NCI-H146 treated with DMSO at 0.1 percent for 48 hours (cell line): Measurements from ENCODE around the gene TKFC.

Experiments
- DNase-seq: peaks from one replicate; lab custom pipeline; 2025; ENCODE audit not compliant: unreplicated experiment; lab: John Stamatoyannopoulos, UW

The TKFC gene

DNA sequence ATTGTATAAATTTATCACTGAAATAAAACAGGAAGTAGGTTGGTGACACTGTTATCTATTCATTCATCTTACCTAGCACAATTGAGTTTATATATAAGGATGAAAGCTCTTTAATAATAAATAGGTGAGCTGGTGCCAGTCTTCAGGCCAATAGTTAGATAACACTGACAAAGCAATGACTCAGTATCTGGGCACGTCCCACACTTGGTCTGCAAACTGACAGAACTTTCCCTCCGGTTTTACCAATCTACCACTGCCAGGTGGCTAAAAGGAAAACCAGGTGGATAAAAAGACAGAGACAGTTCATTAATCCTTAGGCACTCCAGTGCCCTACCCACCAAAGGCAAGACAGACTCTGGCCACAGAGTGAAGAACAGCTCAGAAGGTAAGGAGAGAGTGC lies 17.8 kb upstream of the TKFC start:
- no peak for DNase-seq

DNA sequence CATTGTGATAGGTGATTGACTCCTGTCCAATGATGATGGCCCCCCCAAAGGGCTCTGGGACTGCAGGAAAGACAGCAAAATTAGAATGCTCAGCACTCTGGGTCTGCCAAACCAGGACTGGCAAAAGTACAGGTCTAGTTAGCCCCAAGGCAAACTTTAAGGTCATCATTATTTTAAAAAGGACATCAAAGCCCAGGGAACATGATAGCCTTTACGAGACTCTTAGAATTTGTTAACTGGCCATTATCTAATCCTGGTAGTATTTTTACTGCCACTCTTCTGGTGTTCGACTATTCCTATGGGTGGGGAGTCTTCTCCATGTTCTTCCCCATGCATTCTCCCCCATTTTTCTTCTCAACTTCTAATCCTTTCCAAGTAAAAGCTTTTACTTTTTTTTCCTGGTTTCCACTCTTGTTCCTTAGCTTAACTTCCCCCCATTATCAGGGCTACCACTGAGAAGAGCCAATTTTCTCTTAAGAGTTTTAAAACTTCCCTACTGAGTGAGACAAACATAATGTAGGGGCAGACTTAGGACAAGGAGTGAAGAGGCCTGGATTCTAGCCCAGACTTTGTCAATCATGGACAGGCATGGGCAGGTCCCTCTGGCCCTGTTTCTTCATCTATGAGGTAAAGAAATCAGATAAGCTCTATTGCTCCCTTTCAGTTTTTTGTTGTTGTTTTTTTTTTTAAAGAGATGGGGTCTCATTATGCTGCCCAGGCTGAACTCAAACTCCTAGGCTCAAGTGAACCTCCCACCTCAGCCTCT lies 7.2 kb upstream of the TKFC start:
- DNase-seq = no peak

DNA sequence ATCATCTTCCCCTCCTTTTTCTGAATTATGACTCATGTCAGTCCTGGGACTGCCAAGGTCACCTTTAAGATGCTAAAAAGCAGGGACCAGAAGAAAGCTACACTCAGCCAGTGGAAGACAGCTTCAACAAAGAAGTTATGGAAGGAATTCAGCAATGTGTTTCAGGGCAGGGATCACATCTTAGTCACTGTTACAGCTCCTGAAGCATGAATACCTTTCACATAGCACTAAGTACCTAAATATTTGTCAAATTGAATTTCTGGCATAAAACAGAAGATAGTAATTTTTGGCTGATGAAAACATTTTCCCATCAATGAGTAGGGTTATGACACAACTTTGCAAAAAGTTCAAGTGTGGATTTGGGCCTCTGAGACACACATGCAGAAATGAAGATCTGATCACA lies 5.4 kb upstream of the TKFC start:
- no peak for DNase-seq

DNA sequence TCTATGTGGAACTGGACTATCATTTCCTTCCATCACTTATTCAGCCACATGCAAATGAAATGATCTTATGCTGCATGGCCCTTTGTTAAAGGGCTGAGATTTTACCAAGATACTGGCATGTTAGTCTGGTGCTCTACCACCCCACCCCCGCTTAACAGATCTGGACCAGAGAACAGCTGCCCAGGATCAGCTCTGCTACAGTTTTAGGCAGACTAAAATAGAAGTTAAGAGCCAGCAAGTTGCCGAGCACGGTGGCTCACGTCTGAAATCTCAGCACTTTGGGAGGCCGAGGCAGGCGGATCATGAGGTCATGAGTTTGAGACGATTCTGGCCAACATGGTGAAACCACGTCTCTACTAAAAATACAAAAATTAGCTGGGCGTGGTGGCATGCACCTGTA lies 4.7 kb upstream of the TKFC start:
- DNase-seq = no peak

DNA sequence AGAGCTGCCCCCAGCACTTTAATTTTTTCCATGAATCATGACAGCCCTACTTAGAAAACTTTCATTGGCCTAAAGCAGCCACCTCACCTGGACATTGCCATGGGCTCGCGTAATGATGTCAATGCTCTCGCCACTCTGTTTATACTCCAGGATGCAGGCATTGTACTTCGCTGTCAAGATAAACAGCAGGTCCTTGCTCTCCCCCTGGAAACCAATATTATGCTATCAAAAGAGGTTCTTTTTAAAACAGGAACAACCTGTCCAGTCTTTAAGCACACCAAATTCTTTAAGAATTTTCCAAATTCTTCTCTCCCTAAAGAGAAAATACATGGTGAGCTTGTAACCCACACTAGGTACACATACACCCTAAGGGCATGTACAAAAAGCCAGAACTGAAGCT lies 3.2 kb upstream of the TKFC start:
- no peak for DNase-seq

DNA sequence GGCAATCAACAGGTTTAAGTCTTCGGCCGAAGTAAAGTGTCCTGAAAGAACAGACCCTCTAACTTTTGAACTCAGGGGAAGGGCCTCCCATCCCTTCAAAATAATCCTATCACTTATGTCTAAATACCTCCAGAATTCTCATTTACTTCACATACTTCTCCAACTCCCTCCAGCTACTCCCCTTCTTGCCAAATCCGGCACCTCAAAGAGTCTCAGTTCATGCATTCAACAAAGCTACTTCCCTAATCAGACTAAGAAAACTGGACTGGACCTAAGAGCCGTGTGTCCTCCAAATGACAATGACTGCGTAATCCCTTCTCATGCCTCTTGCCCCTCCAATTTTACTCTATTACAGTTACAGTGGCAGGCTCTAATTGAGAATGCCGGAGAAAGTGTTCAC lies 1.4 kb upstream of the TKFC start:
- DNase-seq = no peak

- no peak for DNase-seq
Measured at GRCh38 chr11:61332281-61332796, 689 bp upstream of the TKFC start.

GRCh38 chr11:61333550-61334433 lies 764 bp downstream of the TKFC start:
- no peak for DNase-seq

DNA sequence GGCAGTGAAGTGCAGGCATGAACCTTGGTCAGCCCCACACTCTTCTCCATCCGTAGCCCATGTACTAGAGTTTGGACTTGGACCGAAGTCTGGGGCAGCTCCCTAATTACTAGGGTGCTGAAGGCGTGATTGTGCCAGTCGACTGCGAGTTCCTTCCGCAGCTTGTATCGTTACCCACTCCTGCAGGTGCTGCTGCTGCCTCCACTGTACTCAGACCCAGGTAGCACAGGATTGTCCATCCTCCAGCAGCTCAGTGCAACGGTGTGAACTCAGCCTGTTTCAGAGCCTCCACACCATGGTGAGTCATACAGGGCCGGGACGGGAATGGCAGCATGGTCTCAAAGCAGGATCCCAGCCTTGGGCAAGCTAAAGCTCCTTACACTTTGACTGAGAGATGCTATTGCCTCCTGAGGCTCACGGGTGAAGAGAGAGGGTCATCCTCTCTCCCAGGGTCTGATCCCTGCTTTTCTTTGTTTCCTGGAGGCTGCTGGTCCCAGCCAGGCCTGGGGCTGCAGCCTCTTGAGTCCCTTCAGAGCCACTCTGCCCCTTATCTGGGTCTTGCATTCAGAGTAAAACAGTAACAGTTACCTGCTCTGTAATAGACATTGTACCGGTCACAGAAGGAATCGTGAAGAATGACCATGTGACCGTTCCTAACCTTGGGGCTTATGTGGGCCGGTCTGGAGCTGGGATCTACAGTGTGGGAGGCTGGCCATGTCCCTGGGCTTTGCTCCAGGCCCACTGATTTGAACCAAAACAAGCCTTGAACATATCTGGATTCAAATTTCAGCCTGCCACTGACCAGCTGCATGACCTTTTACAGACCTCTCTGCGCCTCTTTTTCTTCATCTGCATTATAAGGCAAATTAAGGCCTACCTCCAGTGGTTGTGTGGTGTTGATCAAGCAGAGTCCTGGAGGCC lies 1.7 kb downstream of the TKFC start:
- DNase-seq = no peak

GRCh38 chr11:61335355-61335710 lies 2.3 kb downstream of the TKFC start:
- no peak for DNase-seq

GRCh38 chr11:61336171-61336935 lies 3.3 kb downstream of the TKFC start:
- peak; percentile 48 for DNase-seq

GRCh38 chr11:61337706-61338470 lies 4.9 kb downstream of the TKFC start:
- DNase-seq = no peak

DNA sequence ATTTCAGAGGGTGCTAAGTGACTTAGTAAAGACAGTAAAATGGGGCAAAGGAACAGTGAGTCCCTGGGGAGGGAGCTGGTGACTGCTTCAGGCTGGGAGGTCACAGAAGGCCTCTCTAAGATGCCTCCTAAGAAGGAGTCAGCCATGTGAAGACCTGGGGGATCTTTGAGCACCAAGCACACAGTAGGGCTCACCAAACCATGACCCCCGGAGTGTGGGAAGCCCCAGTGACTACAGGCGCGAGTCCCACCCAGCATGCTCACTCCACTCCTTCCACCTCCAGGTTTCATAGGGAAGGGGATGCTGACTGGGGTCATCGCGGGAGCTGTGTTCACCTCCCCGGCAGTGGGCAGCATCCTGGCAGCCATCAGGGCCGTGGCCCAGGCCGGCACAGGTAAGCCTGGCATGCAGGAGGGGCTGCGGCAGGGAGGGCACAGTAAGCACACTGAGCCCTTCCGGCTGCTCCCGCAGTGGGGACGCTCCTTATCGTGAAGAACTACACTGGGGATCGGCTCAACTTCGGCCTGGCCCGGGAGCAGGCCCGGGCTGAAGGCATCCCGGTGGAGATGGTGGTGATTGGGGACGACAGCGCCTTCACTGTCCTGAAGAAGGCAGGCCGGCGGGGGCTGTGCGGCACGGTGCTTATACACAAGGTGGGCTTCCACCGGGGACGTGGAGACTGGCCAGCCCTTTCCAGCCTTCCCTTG lies 5.9 kb downstream of the TKFC start:
- no peak for DNase-seq

DNA sequence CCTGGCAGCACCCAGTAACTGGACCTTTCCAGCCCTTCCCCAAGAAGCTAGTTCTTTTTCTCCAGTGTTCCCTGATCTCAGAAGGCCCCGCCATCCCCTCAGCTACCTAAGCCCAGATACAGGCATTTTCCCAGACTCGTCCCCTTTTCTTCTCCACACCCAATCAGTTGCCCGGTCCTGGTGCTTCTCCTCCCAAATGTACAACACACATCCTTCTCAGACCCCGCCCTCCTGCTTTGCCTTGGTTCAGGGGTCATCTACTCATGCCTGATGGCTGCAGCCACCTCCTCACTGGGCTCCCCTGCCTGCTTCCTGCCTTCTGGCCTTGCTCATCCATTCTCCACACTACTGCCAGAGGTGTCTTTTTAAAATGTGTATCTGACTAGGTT lies 6.5 kb downstream of the TKFC start:
- DNase-seq = no peak

DNA sequence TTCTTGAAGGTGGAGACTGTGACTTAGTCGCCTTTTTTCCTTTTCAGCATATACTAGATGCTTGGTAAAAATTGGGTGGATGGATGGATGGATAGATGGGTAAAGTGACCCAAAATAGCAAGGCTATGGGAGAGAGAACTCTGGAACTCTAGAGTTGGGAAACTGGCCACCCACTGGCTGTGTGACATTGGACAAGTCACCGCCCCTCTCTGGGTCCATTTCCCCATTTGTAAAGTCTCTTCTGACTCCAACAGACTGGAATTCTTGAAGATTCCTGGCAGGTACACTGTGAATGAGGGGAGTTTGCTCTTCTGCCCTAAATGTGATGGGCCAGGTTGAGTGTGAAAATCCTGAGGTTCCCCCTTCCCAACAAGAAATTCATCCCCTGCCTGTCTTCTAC lies 8.0 kb downstream of the TKFC start:
- DNase-seq = no peak

GRCh38 chr11:61341706-61342105 lies 8.7 kb downstream of the TKFC start:
- DNase-seq = no peak

- DNase-seq = no peak
Measured at GRCh38 chr11:61342207-61342803, 9.3 kb downstream of the TKFC start.
